Renal cortical epithelial cell (primary cell): Measurements from ENCODE around the gene MALRD1. TPM values are rescaled to one million over a fixed set of nuclear protein-coding genes. Genes with fewer than 3 reads are reported as not detected.

Experiments used
- DNase-seq: peaks from one replicate; pipeline ENCODE4 v3.0.0-alpha.2; 2011; ENCODE audit warnings: low read depth
- total RNA-seq: library from RNA; depleted of rRNA; stranded (reverse); fragments of >200 nt; gene quantifications from 2 replicates; pipeline ENCODE4 v1.2.3, GENCODE V29; 2014

Gene MALRD1
- 0.35 TPM in 1 of 2 replicates, not detected in the other for total RNA-seq

DNA sequence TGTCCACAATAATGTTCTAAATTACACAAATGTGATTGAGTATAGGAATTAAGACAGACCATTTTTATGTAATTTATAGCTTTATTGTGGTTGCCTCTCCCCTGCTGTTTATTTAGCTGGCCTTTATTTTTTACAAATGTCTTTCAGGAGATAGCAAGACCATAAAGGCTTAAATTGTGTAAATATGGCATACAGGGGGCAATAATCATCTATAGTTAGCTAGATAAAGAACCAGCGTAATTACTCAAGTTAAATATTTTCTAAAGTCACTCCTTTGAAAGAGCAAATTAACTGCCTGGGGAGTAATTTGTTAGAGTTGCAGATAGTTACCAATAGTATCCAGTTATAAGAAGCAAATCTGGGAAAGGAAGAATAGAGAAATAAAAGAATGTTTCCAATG lies at the start of gene MALRD1:
MALRD1 (plus strand) TSS at position 313 of the 400 bp plus-strand sequence. CDS start 138 bp downstream, outside the sequence.
- no peak for DNase-seq

GRCh38 chr10:19003341-19003740 lies 45.3 kb upstream of the MALRD1 start:
- DNase-seq = no peak

- no peak for DNase-seq
Observed at GRCh38 chr10:19012111-19012510, 36.5 kb upstream of the MALRD1 start.

GRCh38 chr10:19014034-19014433 lies 34.6 kb upstream of the MALRD1 start:
- no peak for DNase-seq

GRCh38 chr10:19014498-19014897 lies 34.1 kb upstream of the MALRD1 start:
- no peak for DNase-seq

- DNase-seq = no peak
Observed at GRCh38 chr10:19017116-19017890, 31.3 kb upstream of the MALRD1 start.

- no peak for DNase-seq
Observed at GRCh38 chr10:19021162-19021561, 27.4 kb upstream of the MALRD1 start.

DNA sequence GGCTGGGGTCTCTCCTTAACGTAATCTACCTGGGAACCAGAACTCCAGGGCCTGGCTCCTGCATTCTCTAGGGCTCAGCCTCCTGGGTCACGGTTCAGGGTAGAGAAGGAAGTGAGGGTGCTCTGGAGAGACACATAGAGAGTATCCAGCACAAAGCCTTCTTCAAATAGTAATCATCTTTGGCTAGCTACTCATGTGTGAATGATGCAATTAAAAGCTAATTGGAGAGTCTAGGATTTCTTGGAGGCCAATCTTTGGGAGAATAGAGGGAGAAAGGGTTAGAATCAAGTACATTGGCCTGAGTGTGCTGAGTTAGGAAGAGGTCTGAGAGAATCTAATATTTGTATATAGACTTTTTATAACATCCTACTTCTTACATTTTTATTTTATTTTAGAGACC lies 24.0 kb upstream of the MALRD1 start:
- no peak for DNase-seq

- DNase-seq = no peak
Observed at GRCh38 chr10:19031763-19032162, 16.8 kb upstream of the MALRD1 start.

GRCh38 chr10:19033741-19034140 lies 14.9 kb upstream of the MALRD1 start:
- DNase-seq = no peak

DNA sequence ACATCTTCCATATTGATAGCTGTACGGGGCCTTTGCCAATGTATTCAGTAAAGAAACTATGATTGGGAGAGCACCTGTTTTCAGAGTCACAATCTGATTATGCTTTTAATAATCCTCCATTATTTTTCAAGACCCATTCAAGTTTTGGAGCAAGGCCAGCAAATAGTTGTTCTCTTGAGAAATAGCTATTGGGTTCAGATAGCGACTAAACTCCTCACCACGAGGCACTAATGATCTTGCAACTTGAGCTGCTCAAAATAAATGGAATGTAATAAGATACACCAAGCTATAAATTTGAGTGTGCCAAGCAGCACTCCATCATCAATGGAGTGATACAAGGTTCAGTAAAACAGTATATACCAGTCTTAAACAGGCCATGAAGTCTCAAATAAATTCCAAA lies 7.4 kb upstream of the MALRD1 start:
- DNase-seq = no peak

GRCh38 chr10:19043431-19043830 lies 5.2 kb upstream of the MALRD1 start:
- no peak for DNase-seq

DNA sequence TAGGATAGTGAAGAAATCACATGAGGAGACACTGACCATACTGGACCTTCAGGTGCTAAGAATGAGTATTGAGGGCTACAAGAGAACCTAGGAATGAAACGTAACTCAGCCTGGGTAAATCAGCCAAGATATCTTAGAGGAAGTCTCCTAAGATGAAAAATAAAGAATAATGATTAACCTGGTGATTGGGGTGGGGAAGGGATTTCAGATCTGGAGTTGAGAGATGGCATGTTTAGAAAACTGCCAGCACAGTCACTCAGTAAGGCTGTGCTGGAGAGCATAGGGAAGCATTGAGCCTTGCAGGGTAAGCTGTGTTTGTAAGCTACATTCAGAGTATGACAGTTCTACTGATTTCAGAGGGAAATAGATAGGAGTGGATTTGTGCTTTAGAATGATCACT lies 1.9 kb upstream of the MALRD1 start:
- DNase-seq = no peak

DNA sequence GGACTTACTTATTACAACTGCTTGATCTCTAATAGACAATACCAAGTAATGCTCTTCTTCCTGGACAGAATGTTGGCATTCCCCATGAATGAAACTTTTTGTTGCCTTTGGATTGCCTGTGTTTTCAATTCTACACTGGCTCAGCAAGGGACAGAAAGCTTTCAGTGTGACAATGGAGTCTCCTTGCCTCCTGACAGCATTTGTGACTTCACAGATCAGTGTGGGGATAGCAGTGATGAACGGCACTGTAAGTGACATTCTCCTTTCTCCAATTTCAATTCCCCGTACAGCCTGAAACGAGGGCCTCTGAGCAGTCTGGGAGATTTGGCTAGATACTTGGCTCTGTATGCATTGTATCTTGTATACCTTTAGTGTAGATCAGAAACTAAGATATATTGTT lies 290 bp downstream of the MALRD1 start:
- DNase-seq = no peak

- no peak for DNase-seq
Observed at GRCh38 chr10:19049567-19049966, 966 bp downstream of the MALRD1 start.

GRCh38 chr10:19054289-19054835 lies 5.8 kb downstream of the MALRD1 start:
- DNase-seq = no peak

DNA sequence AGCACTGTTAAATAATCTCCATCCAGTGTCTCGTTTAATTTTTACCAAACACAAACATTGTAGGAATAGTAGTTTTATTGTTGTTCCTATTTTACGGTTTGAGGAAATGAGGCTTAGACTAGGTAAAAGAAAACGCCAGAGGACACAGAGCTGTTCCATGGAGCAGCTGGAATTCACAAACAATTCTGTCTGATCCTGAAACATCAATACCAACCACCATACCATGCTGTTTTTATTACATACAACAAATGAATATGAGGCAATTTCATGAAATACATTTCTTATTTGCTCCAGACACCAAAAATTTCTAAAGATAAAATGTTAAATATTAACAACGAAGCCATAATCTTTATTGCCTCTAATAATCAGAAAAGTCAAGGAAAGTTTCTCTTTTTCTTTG lies 9.4 kb downstream of the MALRD1 start:
- no peak for DNase-seq

DNA sequence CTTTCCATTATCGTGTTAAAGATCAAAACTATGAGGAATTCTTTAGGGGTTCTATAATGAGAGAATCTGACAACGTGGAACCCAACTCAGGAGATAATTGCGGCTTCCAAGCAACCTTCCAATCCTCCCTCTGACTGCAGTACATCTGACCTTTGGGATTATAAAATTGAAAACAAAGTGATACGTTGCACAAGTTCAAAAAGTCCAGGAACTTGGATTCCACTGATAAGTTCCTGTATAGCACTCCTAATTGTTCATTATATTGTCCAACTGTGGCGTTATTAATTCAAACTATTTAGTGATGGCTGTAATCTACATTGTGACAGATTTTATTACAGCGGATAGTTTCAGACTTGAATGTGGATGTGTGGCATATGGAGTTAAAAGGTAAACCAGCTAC lies 15.4 kb downstream of the MALRD1 start:
- DNase-seq = no peak

DNA sequence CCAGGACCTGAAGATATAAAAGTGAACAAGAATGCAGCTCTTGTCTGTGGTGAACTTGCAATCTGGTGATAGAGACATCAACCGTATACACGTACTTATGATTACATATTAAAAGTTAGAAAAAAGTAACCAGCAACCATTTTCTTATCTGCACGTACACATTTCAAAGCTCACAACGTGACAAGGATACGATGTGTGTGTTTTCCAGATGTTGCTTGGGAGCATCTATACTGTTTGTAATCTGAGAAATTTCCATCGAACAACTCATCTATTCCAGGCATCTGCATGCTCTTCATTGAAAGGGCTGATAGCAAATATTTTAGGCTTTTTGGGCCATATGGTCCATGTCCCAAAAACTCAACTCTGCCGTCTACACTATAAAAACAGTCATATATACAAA lies 23.3 kb downstream of the MALRD1 start:
- DNase-seq = no peak

GRCh38 chr10:19077276-19077675 lies 28.7 kb downstream of the MALRD1 start:
- no peak for DNase-seq

DNA sequence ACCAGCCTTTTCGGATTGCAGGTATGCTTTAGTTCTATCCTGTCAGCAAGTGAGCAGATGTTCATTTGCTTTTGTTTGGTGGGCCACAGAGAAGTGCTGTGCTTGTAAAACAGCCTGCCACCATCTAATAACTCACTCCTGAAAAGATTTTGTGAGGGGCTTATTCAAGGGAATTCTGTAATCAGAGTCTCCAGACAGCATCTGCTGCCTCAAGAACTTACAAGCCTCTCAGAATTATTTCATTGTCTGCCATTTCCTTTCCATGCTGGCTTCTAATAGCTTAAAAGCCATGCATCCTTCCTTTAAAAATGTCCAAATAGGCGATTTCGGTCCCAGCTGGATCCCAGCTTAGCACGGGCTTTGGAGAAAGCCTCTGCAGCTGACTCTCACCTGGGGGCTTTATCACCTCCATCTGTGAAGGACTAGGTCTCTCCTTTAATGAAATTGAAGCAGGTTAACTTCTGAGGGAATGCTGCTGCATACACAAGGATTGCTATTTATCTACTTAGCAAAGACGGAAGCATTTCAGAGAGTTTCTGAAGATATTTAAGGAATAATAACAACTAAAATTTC lies 48.0 kb downstream of the MALRD1 start:
- DNase-seq = no peak

DNA sequence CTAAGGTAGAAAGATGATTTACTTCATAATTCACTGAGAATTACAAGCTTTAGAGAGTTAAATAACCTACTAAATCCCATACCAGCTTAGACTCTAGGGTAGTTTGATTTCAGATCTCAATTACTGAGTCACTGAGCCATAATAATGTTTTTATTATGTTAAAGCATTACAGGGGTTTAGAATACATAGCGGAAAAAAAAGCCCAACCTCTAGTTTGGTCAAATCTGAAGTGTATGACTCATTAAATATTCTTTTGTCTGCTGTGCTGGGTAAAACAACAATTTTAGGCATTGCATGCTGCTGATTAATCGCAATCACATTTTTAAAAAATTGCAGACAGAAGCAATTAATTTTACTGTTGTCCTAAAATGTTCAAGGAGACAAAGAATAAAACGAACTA lies 48.5 kb downstream of the MALRD1 start:
- DNase-seq = no peak

- no peak for DNase-seq
Observed at GRCh38 chr10:19098803-19099202, 50.2 kb downstream of the MALRD1 start.
